H1 (cell line): ENCODE results near the gene VPS37D. TPM values are rescaled to one million over a fixed set of nuclear protein-coding genes. Genes with fewer than 3 reads are reported as not detected.

Experiments used
- CTCF ChIA-PET: fragments of 300-600 bp; sonication (Branson Sonifier 250); formaldehyde crosslinking; loops from one replicate; lab custom pipeline; 2021; ENCODE audit not compliant: partially characterized antibody; lab: Charles Lee
- POLR2A ChIA-PET: fragments of 300-600 bp; sonication (Branson Sonifier 250); formaldehyde crosslinking; loops from one replicate; lab custom pipeline; 2021; ENCODE audit warnings: inconsistent platforms; ENCODE audit not compliant: partially characterized antibody; lab: Charles Lee
- DNase-seq, 2 experiments: peaks; one replicate each; pipeline versions ENCODE4 v3.0.0 to v3.0.0-alpha.2; 2010 to 2022; ENCODE audit warnings: low spot score in 2 of 2, low read depth in 1 of 2, mixed read lengths in 1 of 2
- FAIRE-seq: peaks from 2 replicates; lab custom pipeline; 2011; peaks lifted over from hg19 to GRCh38; lab: Jason Lieb, UNC
- H2AFZ ChIP-seq: 2 replicates; pipeline ENCODE4 v1.8.1; 2012; ENCODE audit warnings: low read length, inconsistent platforms
- H2AK5ac ChIP-seq: 2 replicates; pipeline ENCODE4 v1.6.1; 2013; ENCODE audit warnings: low read depth, low read length
- H2BK120ac ChIP-seq: replicated peaks from 2 replicates; pipeline ENCODE3; 2013; ENCODE audit warnings: low read depth, low read length, inconsistent platforms
- H2BK12ac ChIP-seq: 2 replicates; pipeline ENCODE4 v1.6.1; 2013; ENCODE audit warnings: low read depth, low read length
- H2BK15ac ChIP-seq: 2 replicates; pipeline ENCODE4 v1.6.1; 2013; ENCODE audit warnings: low read length
- H2BK20ac ChIP-seq: 2 replicates; pipeline ENCODE4 v1.6.1; 2013; ENCODE audit warnings: low read length
- H2BK5ac ChIP-seq: 2 replicates; pipeline ENCODE4 v1.6.1; 2013; ENCODE audit warnings: low read depth, low read length
- H3K14ac ChIP-seq: 2 replicates; pipeline ENCODE4 v1.6.1; 2013; ENCODE audit warnings: inconsistent platforms; ENCODE audit not compliant: insufficient read length
- H3K18ac ChIP-seq: 2 replicates; pipeline ENCODE4 v1.6.1; 2013; ENCODE audit warnings: low read length; ENCODE audit errors: extremely low read depth
- H3K23ac ChIP-seq: 2 replicates; pipeline ENCODE4 v1.6.1; 2013; ENCODE audit warnings: inconsistent platforms; ENCODE audit not compliant: insufficient read length
- H3K23me2 ChIP-seq: 2 replicates; pipeline ENCODE4 v1.6.1; 2013; ENCODE audit warnings: low read depth, low read length
- H3K27ac ChIP-seq: 2 replicates; pipeline ENCODE4 v1.6.1; 2011; ENCODE audit warnings: low read depth, low read length, inconsistent platforms
- H3K27me3 ChIP-seq, 4 experiments: replicated peaks in 1 of 4; 1 replicate in 1 of 4; 2 replicates in 3 of 4; pipeline versions ENCODE4 v1.6.1 to v1.8.1; 2011 to 2013; ENCODE audit warnings: low read length in 3 of 4, mild to moderate bottlenecking in 3 of 4, inconsistent platforms in 2 of 4, mixed read lengths in 2 of 4, moderate library complexity in 1 of 4; ENCODE audit not compliant: control insufficient read depth in 3 of 4, insufficient read depth in 3 of 4; ENCODE audit errors: extremely low read depth in 1 of 4
- H3K36me3 ChIP-seq, 4 experiments: 2 replicates each; pipeline versions ENCODE4 v1.6.1 to v1.8.1; 2011 to 2013; ENCODE audit warnings: mild to moderate bottlenecking in 4 of 4, low read length in 3 of 4, moderate library complexity in 2 of 4, control low read depth in 1 of 4, inconsistent platforms in 1 of 4; ENCODE audit not compliant: insufficient read depth in 4 of 4, control insufficient read depth in 2 of 4
- H3K4ac ChIP-seq: replicated peaks from 2 replicates; pipeline ENCODE3; 2013; ENCODE audit warnings: low read length, low read depth, mixed read lengths, inconsistent platforms; ENCODE audit not compliant: insufficient read length
- H3K4me1 ChIP-seq, 4 experiments: replicated peaks in 1 of 4; 1 replicate in 1 of 4; 2 replicates in 3 of 4; pipeline versions ENCODE4 v1.6.1 to v1.8.1; 2011 to 2013; ENCODE audit warnings: low read length in 3 of 4, inconsistent platforms in 2 of 4, mixed read lengths in 1 of 4; ENCODE audit not compliant: insufficient read depth in 4 of 4, control insufficient read depth in 3 of 4
- H3K4me2 ChIP-seq, 2 experiments: 2 replicates each; pipeline versions ENCODE4 v1.6.1 to v1.8.1; 2011 to 2013; ENCODE audit warnings: low read depth in 2 of 2, low read length in 2 of 2, control low read depth in 1 of 2, inconsistent platforms in 1 of 2, mild to moderate bottlenecking in 1 of 2; ENCODE audit not compliant: insufficient read depth in 1 of 2
- H3K4me3 ChIP-seq, 4 experiments: fragments of 200-600, 300-600 bp in 1 of 4; sonication (generic), shearing (Covaris generic), sonication (Bioruptor Twin) in 1 of 4; 2 replicates each; pipeline versions ENCODE4 v1.5.1 to v1.8.1; 2011 to 2016; ENCODE audit warnings: low read length in 4 of 4, low read depth in 3 of 4, control low read depth in 2 of 4, inconsistent platforms in 2 of 4, mild to moderate bottlenecking in 2 of 4, mixed read lengths in 1 of 4, moderate library complexity in 1 of 4; ENCODE audit not compliant: insufficient read depth in 2 of 4; ENCODE audit errors: extremely low read depth in 1 of 4
- H3K56ac ChIP-seq: replicated peaks from 2 replicates; pipeline ENCODE3; 2013; ENCODE audit warnings: low read depth, mild to moderate bottlenecking, mixed read lengths, low read length, inconsistent platforms; ENCODE audit not compliant: insufficient read length
- H3K79me1 ChIP-seq: 2 replicates; pipeline ENCODE4 v1.6.1; 2013; ENCODE audit warnings: low read depth, low read length, control low read depth
- H3K79me2 ChIP-seq, 2 experiments: 2 replicates each; pipeline versions ENCODE4 v1.6.1 to v1.8.1; 2012 to 2013; ENCODE audit warnings: low read length in 2 of 2, mild to moderate bottlenecking in 2 of 2, inconsistent platforms in 1 of 2; ENCODE audit not compliant: insufficient read depth in 2 of 2, control insufficient read depth in 1 of 2
- H3K9ac ChIP-seq, 4 experiments: replicated peaks in 1 of 4; 1 replicate in 1 of 4; 2 replicates in 3 of 4; pipeline versions ENCODE4 v1.6.1 to v1.8.1; 2011 to 2013; ENCODE audit warnings: low read depth in 3 of 4, low read length in 3 of 4, control low read depth in 2 of 4, mild to moderate bottlenecking in 2 of 4, moderate library complexity in 2 of 4, inconsistent platforms in 1 of 4; ENCODE audit errors: extremely low read depth in 1 of 4
- H3K9me3 ChIP-seq, 2 experiments: 2 replicates each; pipeline versions ENCODE4 v1.6.1 to v1.8.1; 2012 to 2013; ENCODE audit warnings: mild to moderate bottlenecking in 2 of 2, moderate library complexity in 2 of 2, control low read depth in 1 of 2, inconsistent platforms in 1 of 2, low read depth in 1 of 2, low read length in 1 of 2, mixed read lengths in 1 of 2; ENCODE audit not compliant: insufficient read depth in 2 of 2
- H4K20me1 ChIP-seq, 2 experiments: replicated peaks in 1 of 2; 2 replicates each; pipeline versions ENCODE3 to v1.8.1; 2011 to 2013; ENCODE audit warnings: inconsistent platforms in 2 of 2, low read length in 2 of 2, mild to moderate bottlenecking in 1 of 2; ENCODE audit not compliant: insufficient read depth in 2 of 2, control insufficient read depth in 1 of 2
- H4K5ac ChIP-seq: 2 replicates; pipeline ENCODE4 v1.6.1; 2013; ENCODE audit warnings: low read length, low read depth, mixed read lengths, inconsistent platforms; ENCODE audit not compliant: insufficient read length
- H4K8ac ChIP-seq: 2 replicates; pipeline ENCODE4 v1.8.0; 2013; ENCODE audit warnings: mild to moderate bottlenecking, moderate library complexity, low read length, inconsistent platforms; ENCODE audit not compliant: insufficient read depth; ENCODE audit errors: extremely low read depth
- H4K91ac ChIP-seq: replicated peaks from 2 replicates; pipeline ENCODE3; 2013; ENCODE audit warnings: low read length, mixed read lengths, inconsistent platforms; ENCODE audit not compliant: insufficient read length
- BRCA1 ChIP-seq: IDR thresholded peaks from 2 replicates; pipeline ENCODE4 v1.6.1; 2012; ENCODE audit warnings: low read depth, low read length, improper control_type of control experiment
- CBX8 ChIP-seq: fragments of 300-800, 300-1000 bp; sonication (generic); IDR thresholded peaks from 2 replicates; pipeline ENCODE4 v1.7.1; 2016; ENCODE audit warnings: low read depth, low read length, borderline replicate concordance
- CEBPB ChIP-seq: IDR thresholded peaks from 2 replicates; pipeline ENCODE4 v1.6.1; 2012; ENCODE audit warnings: low read depth, low read length
- GABPA ChIP-seq: IDR thresholded peaks from 2 replicates; pipeline ENCODE4 v1.6.1; 2011; ENCODE audit warnings: mild to moderate bottlenecking, low read length, moderate library complexity, borderline replicate concordance; ENCODE audit not compliant: insufficient read depth
- HDAC6 ChIP-seq: IDR thresholded peaks from one replicate; pipeline ENCODE4 v1.7.1; 2012; ENCODE audit warnings: low read depth, mild to moderate bottlenecking, inconsistent platforms, low read length, moderate library complexity
- NANOG ChIP-seq: IDR thresholded peaks from 2 replicates; pipeline ENCODE4 v1.6.1; 2011; ENCODE audit warnings: low read length, low read depth, mild to moderate bottlenecking, inconsistent platforms; ENCODE audit not compliant: insufficient read depth, poor library complexity, severe bottlenecking
- SAP30 ChIP-seq: fragments of 300-600 bp; sonication (generic); IDR thresholded peaks from 2 replicates; pipeline ENCODE4 v1.7.1; 2012; ENCODE audit warnings: low read length, moderate library complexity, mild to moderate bottlenecking, inconsistent platforms; ENCODE audit not compliant: insufficient read depth, insufficient replicate concordance
- YY1 ChIP-seq: IDR thresholded peaks from 2 replicates; pipeline ENCODE4 v1.6.1; 2011; ENCODE audit warnings: low read depth, mild to moderate bottlenecking, low read length
- whole genome bisulfite sequencing, 2 experiments: shearing (Covaris generic) in 1 of 2; methylation state at CpG; one replicate each; pipeline versions ENCODE4 v1.1.6 to v1.1.7; 2013 to 2015; ENCODE audit warnings: low lambda C conversion rate in 2 of 2, mixed read lengths in 2 of 2, inconsistent platforms in 1 of 2, low coverage in 1 of 2, missing lambda C conversion rate in 1 of 2; ENCODE audit not compliant: insufficient replicate concordance in 2 of 2, insufficient coverage in 1 of 2, insufficient read length in 1 of 2; ENCODE audit errors: extremely low coverage in 1 of 2, missing lambda C conversion rate in 1 of 2; 5-methylcytosine and 5-hydroxymethylcytosine counted together
- polyA plus RNA-seq, 7 experiments: library from polyadenylated mRNA; depleted of rRNA in 3 of 7; stranded (reverse) in 5 of 7; unstranded in 2 of 7; fragments of >200 nt in 5 of 7; fragments of 200-250 nt in 2 of 7; gene quantifications; 1 replicate in 5 of 7; 2 replicates in 1 of 7; 4 replicates in 1 of 7; pipeline versions ENCODE4 v1.2.1 to v1.2.3, GENCODE V29; 2011 to 2013; ENCODE audit warnings: missing spikeins in 2 of 7, mixed read lengths in 2 of 7
- total RNA-seq: library from RNA; stranded (reverse); fragmentation: NEBNext Ultra II Directional; extraction: Animal tissue kit (Norgen Biotek cat#: 25700); gene quantifications from 2 replicates; pipeline ENCODE4 v1.2.1, GENCODE V29; 2021
- TF ChIP-seq, protein P1 (sequence below): IDR thresholded peaks from 2 replicates; pipeline ENCODE4 v1.6.1; 2011; ENCODE audit warnings: low read length, improper control_type of control experiment

The VPS37D gene
- total and polyA plus RNA-seq, 2 of the 8 experiments (the other 6 are each of a cell fraction or from before 2014, with no cell fraction given) = 3.4 to 5.0 TPM

DNA sequence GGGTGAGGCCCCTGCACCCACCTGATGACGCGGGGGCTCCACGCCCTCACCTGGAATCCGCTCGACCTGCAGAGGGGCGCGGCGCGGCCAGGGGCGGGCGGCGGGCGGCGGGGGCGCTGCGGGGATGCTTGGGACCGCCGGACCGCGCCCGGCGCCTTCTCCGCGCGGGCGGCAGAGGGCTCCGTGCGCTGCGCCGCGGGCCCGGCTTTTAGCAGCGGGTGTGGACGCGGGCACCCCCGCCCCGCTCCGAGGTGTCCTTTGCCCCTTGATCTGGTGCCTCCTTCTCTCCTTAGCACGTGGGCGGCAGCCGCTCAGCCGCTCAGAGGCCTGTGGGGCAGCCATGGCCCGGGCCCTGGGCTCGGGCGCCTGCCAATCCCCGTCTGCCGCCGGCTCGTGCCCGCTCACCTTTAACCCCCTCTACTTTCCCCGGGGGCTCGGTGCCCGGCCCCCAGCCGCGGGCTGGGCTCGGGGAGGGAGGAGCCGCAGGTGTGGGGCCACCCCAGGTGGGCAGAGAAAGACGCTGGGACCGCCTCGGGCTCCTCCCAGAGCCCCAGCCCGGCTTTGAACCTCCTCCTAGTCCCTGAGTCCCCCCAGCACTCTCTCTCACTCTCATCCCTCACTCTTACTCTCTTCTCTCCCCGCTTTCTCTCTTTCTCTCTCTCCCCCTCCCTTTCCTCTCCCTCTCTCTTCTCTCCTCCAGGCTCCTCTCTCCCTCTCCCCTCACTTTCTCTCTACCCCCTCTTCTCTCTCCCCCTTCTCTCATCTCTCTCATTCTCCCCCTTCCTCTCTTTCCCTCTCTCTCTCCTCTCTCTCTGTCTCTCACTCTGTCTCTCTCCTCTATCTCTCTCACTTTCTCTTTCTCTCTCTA, 19.7 kb upstream of the VPS37D start:
- no peaks in the 10 kb centered on the region for H3K79me1 ChIP-seq
- DNase-seq (peak in 1 of 2 experiments; percentile 76), FAIRE-seq (no peak)
- H4K5ac ChIP-seq = no peak overlapping the region
- peaks cover 8% of the 10 kb centered on the region; the same call in 1 of the 2 replicates for H3K23me2 ChIP-seq
- H2BK120ac ChIP-seq = no peak overlapping the region
- H3K9me3 ChIP-seq = no peaks in the 10 kb centered on the region
- peak overlapping the region; percentile 77; the same call in 1 of the 2 replicates for H2BK12ac ChIP-seq
- H4K20me1 ChIP-seq = no peaks in the 10 kb centered on the region
- H3K4me3 ChIP-seq = peak overlapping the region; percentile 38 to 72 (median 50)
- H2AK5ac ChIP-seq = no peak overlapping the region
- H3K18ac ChIP-seq = no peak overlapping the region; the same call in 1 of the 2 replicates
- no peak overlapping the region for H3K14ac ChIP-seq
- H2AFZ ChIP-seq = peak overlapping the region; percentile 7; the same call in 1 of the 2 replicates
- H4K8ac ChIP-seq = peak overlapping the region; percentile 73; the same call in 1 of the 2 replicates
- H4K91ac ChIP-seq = peak overlapping the region; percentile 84
- H3K4me2 ChIP-seq = peak overlapping the region; percentile 46 to 87
- peak overlapping the region in 1 of 4 experiments; percentile 40; a peak in 2 of 7 replicates for H3K9ac ChIP-seq
- ChIA-PET CTCF (interaction anchor here (1.5 to 1.8 kb wide), 3 partner anchors 21 to 53 kb away, joined by 3 to 5 read pairs (median 4); no protein-coding TSS in a partner anchor), POLR2A (interaction anchor here (1.6 to 1.9 kb wide), 3 partner anchors 10 to 95 kb away, joined by 3 to 4 read pairs (median 4); no protein-coding TSS in a partner anchor)
- H3K4ac ChIP-seq = no peak overlapping the region
- H3K27ac ChIP-seq = no peak overlapping the region
- H3K23ac ChIP-seq = no peak overlapping the region
- H2BK15ac ChIP-seq = peak overlapping the region; percentile 81; the same call in 1 of the 2 replicates
- 2 to 80% methylated on average over 1 to 28 of the region's 62 CpGs for WGBS, 2 experiments
- H3K79me2 ChIP-seq = no peaks in the 10 kb centered on the region
- H2BK20ac ChIP-seq = peak overlapping the region; percentile 48; the same call in 1 of the 2 replicates
- H3K56ac ChIP-seq = no peak overlapping the region
- H3K36me3 ChIP-seq = no peaks in the 10 kb centered on the region
- H2BK5ac ChIP-seq = no peak overlapping the region; the same call in 1 of the 2 replicates
- peaks cover 0 to 14% (median 7%) of the 10 kb centered on the region in 4 experiments; a peak in 6 of 7 replicates for H3K4me1 ChIP-seq
- peaks cover 0 to 30% (median 25%) of the 10 kb centered on the region in 4 experiments; a peak in 6 of 7 replicates for H3K27me3 ChIP-seq
- no peak for TF ChIP-seq GABPA
- no peak for TF ChIP-seq YY1
- no peak for TF ChIP-seq CBX8
- no peak for TF ChIP-seq NANOG
- no peak for TF ChIP-seq BRCA1
- TF ChIP-seq HDAC6 = no peak
- TF ChIP-seq CEBPB = no peak
- TF ChIP-seq, protein P1, sequence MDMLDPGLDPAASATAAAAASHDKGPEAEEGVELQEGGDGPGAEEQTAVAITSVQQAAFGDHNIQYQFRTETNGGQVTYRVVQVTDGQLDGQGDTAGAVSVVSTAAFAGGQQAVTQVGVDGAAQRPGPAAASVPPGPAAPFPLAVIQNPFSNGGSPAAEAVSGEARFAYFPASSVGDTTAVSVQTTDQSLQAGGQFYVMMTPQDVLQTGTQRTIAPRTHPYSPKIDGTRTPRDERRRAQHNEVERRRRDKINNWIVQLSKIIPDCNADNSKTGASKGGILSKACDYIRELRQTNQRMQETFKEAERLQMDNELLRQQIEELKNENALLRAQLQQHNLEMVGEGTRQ = no peak
- no peak for TF ChIP-seq SAP30
